B cell (primary cell): ENCODE measurements around the gene AHNAK. TPM values are rescaled to one million over a fixed set of nuclear protein-coding genes. Genes with fewer than 3 reads are reported as not detected.

Source experiments
- ATAC-seq: fragments of 200-7000 bp; cut with Tn5 transposase; one replicate; pipeline ENCODE4 v1.10.0; 2021; ENCODE audit warnings: low read depth, mild to moderate bottlenecking, moderate number of reproducible peaks, moderate library complexity
- CTCF ChIA-PET: fragments of 350-600 bp; sonication (Branson Sonifier 250); formaldehyde crosslinking; loops from one replicate; lab custom pipeline; 2021; ENCODE audit warnings: antibody characterized with exemption, inconsistent platforms; lab: Charles Lee
- POLR2A ChIA-PET: fragments of 350-600 bp; sonication (Branson Sonifier 250); formaldehyde crosslinking; loops from one replicate; lab custom pipeline; 2021; ENCODE audit warnings: antibody characterized with exemption; lab: Charles Lee
- DNase-seq: peaks from one replicate; pipeline ENCODE4 v3.0.0; 2013
- H2AFZ ChIP-seq: 2 replicates; pipeline ENCODE4 v1.6.1; 2012; ENCODE audit warnings: mild to moderate bottlenecking, low read depth, low read length; ENCODE audit not compliant: insufficient read depth, poor library complexity, severe bottlenecking
- H3K27ac ChIP-seq, 2 donors: 1 replicate in 1 of 2; 2 replicates in 1 of 2; pipeline ENCODE4 v1.5.1; 2012 to 2013; ENCODE audit warnings: low read length in 2 of 2, mild to moderate bottlenecking in 2 of 2, moderate library complexity in 1 of 2
- H3K27me3 ChIP-seq, 4 experiments: fragments of 200-600 bp in 1 of 4; sonication (generic) in 1 of 4; replicated peaks in 1 of 4; 1 replicate in 2 of 4; 2 replicates in 2 of 4; pipeline versions ENCODE4 v1.6.1 to v1.7.0; 2013 to 2016; ENCODE audit warnings: low read length in 3 of 4, mild to moderate bottlenecking in 2 of 4, mixed read lengths in 1 of 4, moderate library complexity in 1 of 4; ENCODE audit not compliant: insufficient read depth in 4 of 4, control insufficient read depth in 3 of 4; ENCODE audit errors: control extremely low read depth in 1 of 4
- H3K36me3 ChIP-seq, 2 experiments: replicated peaks in 1 of 2; 1 replicate in 1 of 2; 2 replicates in 1 of 2; pipeline versions ENCODE4 v1.6.1 to v1.7.1; 2013; ENCODE audit warnings: low read length in 1 of 2; ENCODE audit not compliant: insufficient read depth in 2 of 2, control insufficient read depth in 1 of 2; ENCODE audit errors: control extremely low read depth in 1 of 2, extremely low read depth in 1 of 2
- H3K4me1 ChIP-seq, 2 donors: fragments of 200-600 bp in 1 of 2; sonication (generic) in 1 of 2; 1 replicate in 1 of 2; 2 replicates in 1 of 2; pipeline versions ENCODE4 v1.5.1 to v1.6.1; 2013 to 2017; ENCODE audit warnings: low read length in 2 of 2; ENCODE audit not compliant: control insufficient read depth in 2 of 2, insufficient read depth in 2 of 2
- H3K4me2 ChIP-seq: replicated peaks from 2 replicates; pipeline ENCODE3; 2012; ENCODE audit warnings: mild to moderate bottlenecking, low read depth, low read length; ENCODE audit not compliant: poor library complexity, severe bottlenecking
- H3K4me3 ChIP-seq, 5 experiments: fragments of 200-600 bp in 1 of 5; sonication (generic) in 1 of 5; 1 replicate in 3 of 5; 2 replicates in 2 of 5; pipeline versions ENCODE4 v1.5.1 to v1.7.0; 2011 to 2016; ENCODE audit warnings: low read length in 4 of 5, mild to moderate bottlenecking in 4 of 5, low read depth in 2 of 5, control low read depth in 1 of 5, moderate library complexity in 1 of 5; ENCODE audit not compliant: insufficient read depth in 1 of 5; ENCODE audit errors: control extremely low read depth in 1 of 5, extremely low read depth in 1 of 5
- H3K79me2 ChIP-seq: fragments of 200-600 bp; sonication (generic); one replicate; pipeline ENCODE4 v1.6.0; 2016; ENCODE audit warnings: low read length; ENCODE audit not compliant: control insufficient read depth, insufficient read depth
- H3K9ac ChIP-seq: fragments of 200-600 bp; sonication (generic); 2 replicates; pipeline ENCODE4 v1.6.1; 2017; ENCODE audit warnings: mild to moderate bottlenecking, low read length, moderate library complexity
- H3K9me3 ChIP-seq, 3 donors: one replicate each; pipeline versions ENCODE4 v1.6.1 to v1.7.1; 2013; ENCODE audit warnings: low read length in 2 of 3; ENCODE audit not compliant: control insufficient read depth in 2 of 3, insufficient read depth in 1 of 3; ENCODE audit errors: control extremely low read depth in 1 of 3
- H4K20me1 ChIP-seq: 2 replicates; pipeline ENCODE4 v1.6.0; 2012; ENCODE audit warnings: mild to moderate bottlenecking, low read length; ENCODE audit not compliant: insufficient read depth, control insufficient read depth, poor library complexity, severe bottlenecking
- H3K27ac Mint-ChIP-seq: one replicate; pipeline ENCODE4 v1.8.0; 2021; ENCODE audit warnings: mixed read lengths
- H3K27me3 Mint-ChIP-seq: one replicate; pipeline ENCODE4 v1.8.0; 2021; ENCODE audit warnings: mixed read lengths
- H3K4me1 Mint-ChIP-seq: one replicate; pipeline ENCODE4 v1.8.0; 2021; ENCODE audit warnings: mixed read lengths
- H3K4me3 Mint-ChIP-seq: one replicate; pipeline ENCODE4 v1.8.0; 2021; ENCODE audit warnings: mixed read lengths
- H3K9me3 Mint-ChIP-seq: one replicate; pipeline ENCODE4 v1.8.0; 2022; ENCODE audit warnings: mixed read lengths; ENCODE audit not compliant: insufficient read depth
- CTCF ChIP-seq: fragments of 200-600 bp; IDR thresholded peaks from one replicate; pipeline ENCODE4 v1.8.0; 2022; ENCODE audit warnings: antibody characterized with exemption, mild to moderate bottlenecking
- EZH2 ChIP-seq: IDR thresholded peaks from 2 replicates; pipeline ENCODE4 v1.6.1; 2012; ENCODE audit warnings: borderline replicate concordance, low read depth, mild to moderate bottlenecking, moderate library complexity, low read length; ENCODE audit not compliant: insufficient read depth, poor library complexity, severe bottlenecking
- WGBS: methylation state at CpG from one replicate; pipeline ENCODE4 v1.1.5; 2013; ENCODE audit warnings: missing lambda C conversion rate; ENCODE audit not compliant: insufficient coverage; 5-methylcytosine and 5-hydroxymethylcytosine counted together
- intact Hi-C: fragments of 100-400 bp; cut with micrococcal nuclease; formaldehyde crosslinking; loops from one replicate; pipeline ENCODE4 v1.10.0; 2022
- polyA plus RNA-seq: library from polyadenylated mRNA; depleted of rRNA; stranded (reverse); fragments of >200 nt; gene quantifications from 2 replicates; pipeline ENCODE4 v1.2.3, GENCODE V29; 2012
- total RNA-seq, 2 donors: library from RNA; stranded (reverse); fragments of 120-200 nt in 1 of 2; gene quantifications; 1 replicate in 1 of 2; 2 replicates in 1 of 2; pipeline versions ENCODE4 v1.2.3 to v1.2.4, GENCODE V29; 2013 to 2022

AHNAK gene
- total and polyA plus RNA-seq, 2 donors (not counting 1 experiment from before 2014, with no cell fraction given), result 63.7 to 229 TPM

GRCh38 chr11:62493801-62494200, 52.8 kb downstream of the AHNAK start:
- intact Hi-C loops, result no loop called here

GRCh38 chr11:62492586-62492985, 54.0 kb downstream of the AHNAK start:
- Histone ChIP-seq H3K27ac (no peak overlapping the region), H3K27me3 (peaks cover 0 to 8% (median 0%) of the 10 kb centered on the region in 4 experiments), H3K4me2 (no peak overlapping the region), H3K9ac (no peak overlapping the region), H4K20me1 (no peaks in the 10 kb centered on the region), H2AFZ (no peak overlapping the region), H3K9me3 (no peaks in the 10 kb centered on the region), H3K79me2 (no peaks in the 10 kb centered on the region), H3K4me3 (no peak overlapping the region), H3K4me1 (no peaks in the 10 kb centered on the region), H3K36me3 (no peaks in the 10 kb centered on the region)
- H3K27me3 Mint-ChIP-seq, result peaks cover 12% of the 10 kb centered on the region
- no peaks in the 10 kb centered on the region for H3K4me1 Mint-ChIP-seq
- no peak overlapping the region for H3K4me3 Mint-ChIP-seq
- ChIA-PET CTCF (no interaction called here), POLR2A (no interaction called here)
- ATAC-seq (no peak), DNase-seq (no peak)
- no peak for TF ChIP-seq EZH2
- no peak for TF ChIP-seq CTCF
- H3K9me3 Mint-ChIP-seq, result no peaks in the 10 kb centered on the region
- H3K27ac Mint-ChIP-seq, result no peak overlapping the region
- intact Hi-C loops, result no loop called here
- WGBS, result 95% methylated on average over 3 of the region's 4 CpGs

More at GRCh38 chr11:62493801-62494200, 52.8 kb downstream of the AHNAK start:
- H3K4me2 ChIP-seq, result no peak overlapping the region
- no peaks in the 10 kb centered on the region for H3K9me3 ChIP-seq
- H3K9me3 Mint-ChIP-seq, result no peaks in the 10 kb centered on the region
- no peaks in the 10 kb centered on the region for H3K4me1 ChIP-seq
- POLR2A ChIA-PET, result no interaction called here
- DNase-seq (no peak), ATAC-seq (no peak)
- no peak overlapping the region for H3K9ac ChIP-seq
- H3K4me1 Mint-ChIP-seq, result no peaks in the 10 kb centered on the region
- no peak overlapping the region for H3K27ac ChIP-seq
- TF ChIP-seq EZH2, result no peak
- no peak for TF ChIP-seq CTCF
- CTCF ChIA-PET, result interaction anchor here (0.6 kb wide), 1 partner anchor 200 kb away, joined by 3 read pairs; no protein-coding TSS in a partner anchor
- peaks cover 9% of the 10 kb centered on the region for H3K27me3 Mint-ChIP-seq
- WGBS, result 100% methylated on average over 1 of the region's 3 CpGs
- H2AFZ ChIP-seq, result no peak overlapping the region
- H3K27ac Mint-ChIP-seq, result no peak overlapping the region
- H3K79me2 ChIP-seq, result no peaks in the 10 kb centered on the region
- H3K4me3 Mint-ChIP-seq, result no peak overlapping the region
- peaks cover 0 to 4% (median 0%) of the 10 kb centered on the region in 4 experiments for H3K27me3 ChIP-seq
- no peaks in the 10 kb centered on the region for H4K20me1 ChIP-seq
- H3K4me3 ChIP-seq, result no peak overlapping the region
- H3K36me3 ChIP-seq, result no peaks in the 10 kb centered on the region
